ENCODE measurements around the gene TMEM237.

GRCh38 chr2:201608021-201608420, 35.3 kb downstream of the TMEM237 start:
- TF ChIP-seq GATA3 (IDR thresholded peaks at IDR 0.05; ENCODE audit: low read depth, low read length) (no peak), GATA2 (IDR thresholded peaks at IDR 0.05; ENCODE audit: low read depth, low read length) (no peak)

Data from SH-SY5Y (cell line).